Fibroblast of gingiva (primary cell): ENCODE data around the gene CRYBB1.

ENCODE experiments used
- DNase-seq: peaks from one replicate; pipeline ENCODE4 v3.0.0-alpha.2; 2011; ENCODE audit warnings: low read depth

The CRYBB1 gene

GRCh38 chr22:26552466-26552865 lies 65.4 kb downstream of the CRYBB1 start:
- DNase-seq = no peak

GRCh38 chr22:26551568-26551967 lies 66.3 kb downstream of the CRYBB1 start:
- DNase-seq = no peak

GRCh38 chr22:26550498-26551033 lies 67.3 kb downstream of the CRYBB1 start:
- peak; percentile 14 for DNase-seq

- DNase-seq = no peak
Measured at GRCh38 chr22:26549902-26550497, 67.8 kb downstream of the CRYBB1 start.
